Measurements from ENCODE around the gene WHAMM.
"Not testable (repeated sequence)": the region's sequence is repeated elsewhere in the genome, so short reads cannot be mapped to it uniquely, and the experiment has no call there.

WHAMM gene, protein sequence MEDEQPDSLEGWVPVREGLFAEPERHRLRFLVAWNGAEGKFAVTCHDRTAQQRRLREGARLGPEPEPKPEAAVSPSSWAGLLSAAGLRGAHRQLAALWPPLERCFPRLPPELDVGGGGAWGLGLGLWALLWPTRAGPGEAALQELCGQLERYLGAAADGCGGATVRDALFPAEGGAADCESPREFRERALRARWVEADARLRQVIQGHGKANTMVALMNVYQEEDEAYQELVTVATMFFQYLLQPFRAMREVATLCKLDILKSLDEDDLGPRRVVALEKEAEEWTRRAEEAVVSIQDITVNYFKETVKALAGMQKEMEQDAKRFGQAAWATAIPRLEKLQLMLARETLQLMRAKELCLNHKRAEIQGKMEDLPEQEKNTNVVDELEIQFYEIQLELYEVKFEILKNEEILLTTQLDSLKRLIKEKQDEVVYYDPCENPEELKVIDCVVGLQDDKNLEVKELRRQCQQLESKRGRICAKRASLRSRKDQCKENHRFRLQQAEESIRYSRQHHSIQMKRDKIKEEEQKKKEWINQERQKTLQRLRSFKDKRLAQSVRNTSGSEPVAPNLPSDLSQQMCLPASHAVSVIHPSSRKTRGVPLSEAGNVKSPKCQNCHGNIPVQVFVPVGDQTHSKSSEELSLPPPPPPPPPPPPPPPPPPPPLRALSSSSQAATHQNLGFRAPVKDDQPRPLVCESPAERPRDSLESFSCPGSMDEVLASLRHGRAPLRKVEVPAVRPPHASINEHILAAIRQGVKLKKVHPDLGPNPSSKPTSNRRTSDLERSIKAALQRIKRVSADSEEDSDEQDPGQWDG

DNA sequence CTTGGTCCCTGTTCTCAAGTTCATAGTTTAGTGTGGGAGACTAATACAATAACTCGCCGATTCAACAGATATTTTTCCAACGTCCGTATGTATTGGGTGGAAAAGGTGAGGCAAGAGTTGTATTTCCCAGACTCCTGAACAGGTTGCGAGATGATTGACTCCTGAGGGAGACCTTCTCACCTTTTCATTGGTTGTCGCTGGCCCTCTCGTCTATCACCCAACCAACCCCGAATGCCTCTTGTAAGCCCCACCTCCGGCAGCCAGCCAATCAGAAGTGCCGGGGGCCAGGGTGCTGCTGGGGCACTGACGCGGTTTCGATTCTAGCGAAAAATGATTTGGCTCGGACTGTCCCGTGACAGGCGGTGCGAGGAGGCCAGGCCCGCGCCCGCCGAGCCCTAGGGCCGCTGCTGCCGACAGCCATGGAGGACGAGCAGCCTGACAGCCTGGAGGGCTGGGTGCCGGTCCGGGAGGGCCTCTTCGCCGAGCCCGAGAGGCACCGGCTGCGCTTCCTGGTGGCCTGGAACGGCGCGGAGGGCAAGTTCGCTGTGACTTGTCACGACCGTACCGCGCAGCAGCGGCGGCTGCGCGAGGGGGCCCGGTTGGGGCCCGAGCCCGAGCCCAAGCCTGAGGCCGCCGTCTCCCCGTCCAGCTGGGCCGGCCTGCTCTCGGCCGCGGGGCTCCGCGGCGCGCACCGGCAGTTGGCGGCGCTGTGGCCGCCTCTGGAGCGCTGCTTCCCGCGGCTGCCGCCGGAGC is at the start of gene WHAMM:
Gene WHAMM, plus strand, starts transcription at position 321 of the 753 bp plus-strand sequence. Its CDS starts 99 bp downstream, at position 420.
- peak; percentile 83 to 99 (median 97) for DNase-seq

DNA sequence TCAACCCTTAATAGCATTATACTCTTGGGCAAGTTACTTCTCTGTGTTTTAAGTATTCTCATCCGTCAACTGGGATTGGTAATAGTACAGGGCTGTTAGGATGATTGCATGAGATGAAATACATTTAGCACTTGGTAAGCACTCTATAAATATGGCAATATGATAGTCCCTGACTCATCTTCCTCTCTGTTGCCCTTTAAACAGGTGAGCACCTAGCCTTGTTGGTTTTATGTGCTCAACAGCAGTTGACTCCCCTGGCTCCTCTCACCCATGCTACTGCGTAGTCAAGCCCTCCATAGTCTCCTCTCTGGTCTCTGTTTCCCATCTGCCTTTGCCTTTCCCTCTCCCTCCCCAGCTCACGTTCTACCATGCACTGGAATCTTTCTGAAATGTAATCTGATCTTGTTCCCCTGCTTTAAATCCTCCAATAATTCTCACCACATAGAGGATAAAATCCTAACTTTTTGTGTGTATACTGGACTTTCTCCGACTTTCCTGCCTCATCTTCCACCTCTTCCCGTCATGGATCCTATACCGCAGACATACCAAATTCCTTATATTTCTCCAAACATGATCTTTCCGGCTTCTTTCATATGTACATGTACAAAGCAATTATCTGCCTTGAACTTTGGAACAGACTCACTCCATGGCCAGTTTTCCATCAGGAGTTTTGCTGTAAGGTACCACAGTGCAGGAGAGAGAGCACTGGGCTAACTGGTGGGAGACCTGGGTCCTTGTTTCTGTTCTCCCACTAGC is 45.9 kb upstream of the WHAMM start:
- no peak for DNase-seq

DNA sequence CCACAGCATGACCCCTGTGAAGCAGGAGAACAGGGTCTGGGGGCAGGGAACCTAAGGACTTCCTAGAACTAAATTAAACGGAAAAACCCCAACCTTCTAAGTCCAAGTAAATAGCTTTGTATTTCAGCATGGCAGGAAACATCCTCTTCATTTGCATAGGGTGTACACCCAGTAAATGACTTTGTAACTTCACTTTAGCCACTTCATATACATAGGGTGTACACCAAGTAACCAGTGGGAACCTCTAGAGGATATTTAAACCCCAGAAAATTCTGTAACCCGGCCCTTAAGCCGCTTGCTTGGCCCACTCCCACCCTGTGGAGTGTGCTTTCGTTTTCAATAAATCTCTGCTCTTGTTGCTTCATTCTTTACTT is 45.3 kb upstream of the WHAMM start:
- DNase-seq: no peak

DNA sequence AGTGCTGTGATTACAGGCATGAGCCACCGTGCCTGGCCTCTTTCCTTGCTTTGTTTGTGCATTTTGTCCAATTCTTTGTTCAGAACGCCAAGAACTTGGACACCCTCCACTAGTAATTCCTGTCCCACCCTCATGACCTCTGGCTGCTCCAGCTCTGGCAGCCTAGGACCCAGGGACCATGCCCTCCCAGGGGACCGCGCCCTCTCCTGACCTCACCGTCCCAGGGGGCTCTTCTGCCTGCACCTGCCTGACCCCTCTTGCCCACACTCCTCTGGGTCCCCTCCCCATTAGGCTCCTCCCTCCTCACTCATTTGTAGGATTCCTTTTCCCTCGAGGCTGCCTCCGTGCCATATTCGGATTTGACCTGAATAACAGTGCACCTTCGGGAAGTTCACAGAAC is 44.7 kb upstream of the WHAMM start:
- DNase-seq: no peak

DNA sequence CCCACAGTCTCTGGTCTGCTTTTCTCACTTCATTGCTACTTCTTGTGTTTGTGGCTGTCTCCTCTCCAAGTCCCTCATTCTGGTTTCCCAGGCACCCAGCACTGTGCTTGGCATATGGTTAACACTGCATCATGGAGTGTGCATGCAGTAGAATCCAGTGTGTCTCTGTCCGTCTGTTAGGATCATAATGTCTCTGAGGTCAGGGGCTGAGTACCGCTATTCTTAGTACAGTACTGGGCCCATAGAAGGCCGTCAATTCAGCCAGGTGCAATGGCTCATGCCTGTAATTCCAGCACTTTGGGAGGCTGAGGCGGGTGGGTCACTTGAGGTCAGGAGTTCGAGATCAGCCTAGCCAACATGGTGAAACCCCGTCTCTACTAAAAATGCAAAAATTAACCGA is 43.2 kb upstream of the WHAMM start:
- not testable (repeated sequence) for DNase-seq

DNA sequence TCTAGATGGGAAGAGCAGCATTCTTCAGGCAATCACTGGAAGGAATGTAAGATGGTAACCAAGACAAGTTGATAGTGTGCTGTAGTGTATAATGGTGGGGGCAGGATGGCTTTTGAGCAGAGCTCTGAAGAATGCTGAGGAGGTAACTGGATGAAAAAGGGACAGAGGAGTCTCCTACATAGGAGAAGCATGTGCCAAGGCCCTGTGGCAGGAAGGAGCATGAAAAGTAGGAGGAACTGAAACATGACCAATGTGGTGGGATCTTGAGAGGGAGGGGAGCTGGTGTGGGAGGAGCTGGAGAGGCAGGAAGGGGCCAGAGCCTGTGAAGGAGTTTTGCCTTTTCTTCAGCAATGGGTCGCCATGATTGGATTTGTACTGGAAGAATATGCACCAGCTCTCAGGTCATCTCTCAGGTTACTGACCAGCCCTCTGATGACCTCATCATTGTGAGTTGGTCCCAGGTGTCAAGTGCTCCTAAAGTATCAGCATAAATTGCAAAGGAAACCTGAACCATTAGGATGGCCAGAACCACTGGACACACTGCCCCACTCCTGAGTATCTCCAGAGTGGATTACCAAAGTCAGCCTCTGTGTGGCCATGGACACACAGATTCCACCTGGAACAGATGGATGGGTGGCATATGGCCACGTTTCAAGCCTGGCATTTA is 42.1 kb upstream of the WHAMM start:
- DNase-seq: no peak

DNA sequence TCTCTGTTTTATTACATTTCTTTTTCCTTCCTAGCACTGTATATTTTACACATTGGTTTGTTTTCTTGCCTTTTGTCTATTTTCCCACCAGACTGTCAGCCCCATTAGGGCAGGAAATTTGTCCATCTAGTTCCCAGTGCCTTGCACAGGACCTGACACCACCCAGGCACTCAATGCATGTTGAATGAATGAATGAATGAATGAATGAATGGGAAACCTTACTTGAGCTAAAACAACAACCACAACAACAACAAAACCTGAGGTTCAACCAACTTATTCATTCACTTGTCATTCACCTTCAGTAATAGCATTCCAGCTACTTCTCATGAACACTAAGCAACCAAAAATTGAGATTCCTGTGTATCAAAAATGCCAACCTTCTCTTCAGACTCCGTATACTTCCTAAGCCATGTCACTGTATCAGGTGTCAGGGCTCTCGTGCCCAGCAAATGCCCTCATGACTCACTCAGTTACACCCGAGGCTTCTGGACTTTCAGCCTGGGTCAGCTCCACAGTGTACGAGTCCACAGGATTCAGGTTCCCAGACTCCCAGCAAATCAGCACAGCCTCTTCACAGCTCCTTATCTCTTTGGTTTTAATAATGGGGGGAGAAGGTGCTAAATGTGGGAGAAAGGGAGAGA is 40.9 kb upstream of the WHAMM start:
- DNase-seq: no peak

DNA sequence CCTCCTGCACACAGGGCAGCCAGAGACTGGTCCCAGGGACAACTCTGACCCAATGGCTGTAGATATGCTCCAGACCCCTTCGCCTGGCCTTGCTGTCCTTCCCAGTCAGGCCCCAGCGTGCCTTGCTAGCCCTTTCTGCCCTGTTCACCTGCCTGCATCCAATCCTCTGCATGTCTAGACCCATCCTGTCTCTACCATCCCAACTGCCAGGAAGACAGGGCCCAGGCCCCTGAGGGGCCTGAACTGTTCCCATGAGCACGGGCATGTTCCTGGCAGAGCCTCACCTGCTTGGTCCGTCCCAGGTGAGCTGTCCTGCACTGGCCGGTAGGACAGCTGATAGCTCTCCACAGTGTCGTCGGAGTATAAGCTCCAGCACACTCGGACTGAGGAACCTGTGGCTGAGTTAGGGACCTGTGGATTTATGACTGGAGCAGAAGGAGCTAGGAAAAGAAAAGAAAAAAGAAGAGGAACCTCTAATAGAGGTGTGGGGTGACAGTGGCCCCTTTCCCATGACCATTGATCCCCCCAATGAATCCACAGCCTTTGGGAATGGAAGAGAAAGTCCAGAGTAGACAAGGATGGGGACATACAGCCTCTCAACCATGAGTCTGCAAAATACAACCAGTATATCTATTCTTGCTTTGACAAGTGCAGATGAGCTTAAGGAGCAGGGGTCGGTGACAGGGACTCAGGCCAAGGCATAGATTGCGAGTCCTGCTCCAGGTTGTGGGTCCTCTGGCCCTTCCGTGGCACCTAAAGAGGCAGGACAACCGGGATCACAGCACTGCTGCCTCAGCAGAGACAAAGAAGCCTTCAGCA is 37.4 kb upstream of the WHAMM start:
- no peak for DNase-seq

DNA sequence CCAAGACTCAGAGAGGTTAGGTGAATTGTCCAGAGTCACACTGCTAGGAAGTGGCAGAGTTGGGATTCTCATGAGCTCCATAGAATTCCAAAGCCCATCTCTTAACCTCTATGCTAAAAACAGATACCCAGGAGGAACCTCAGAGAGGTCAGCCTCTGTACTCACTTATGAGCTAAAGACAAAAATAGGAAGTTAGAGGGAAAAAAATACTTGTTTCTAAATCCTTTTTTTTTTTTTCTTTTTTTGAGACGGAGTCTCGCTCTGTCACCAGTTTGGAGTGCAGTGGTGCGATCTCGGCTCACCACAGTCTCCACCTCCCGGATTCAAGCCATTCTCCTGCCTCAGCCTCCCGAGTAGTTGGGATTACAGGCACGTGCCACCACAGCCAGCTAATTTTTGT is 34.9 kb upstream of the WHAMM start:
- no peak for DNase-seq

DNA sequence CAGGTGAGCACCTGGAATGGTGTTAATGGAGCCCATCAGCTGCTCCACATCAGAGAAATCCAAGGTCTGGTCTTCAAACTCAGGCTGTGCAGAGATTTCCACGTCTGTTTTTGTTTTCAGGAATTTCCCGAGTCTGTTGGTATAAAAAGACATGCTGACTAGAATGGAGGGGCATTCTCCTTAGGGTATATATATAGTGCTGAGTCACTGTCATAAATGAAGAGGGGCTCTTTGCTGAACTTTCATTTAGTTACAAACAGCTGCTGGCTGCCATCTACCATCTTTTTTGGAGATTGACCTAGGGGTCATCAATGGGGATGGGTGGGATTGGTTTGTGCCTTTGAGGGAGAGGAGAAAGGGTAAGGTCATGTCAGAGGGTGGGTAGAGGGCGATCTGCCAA is 30.7 kb upstream of the WHAMM start:
- DNase-seq: no peak

DNA sequence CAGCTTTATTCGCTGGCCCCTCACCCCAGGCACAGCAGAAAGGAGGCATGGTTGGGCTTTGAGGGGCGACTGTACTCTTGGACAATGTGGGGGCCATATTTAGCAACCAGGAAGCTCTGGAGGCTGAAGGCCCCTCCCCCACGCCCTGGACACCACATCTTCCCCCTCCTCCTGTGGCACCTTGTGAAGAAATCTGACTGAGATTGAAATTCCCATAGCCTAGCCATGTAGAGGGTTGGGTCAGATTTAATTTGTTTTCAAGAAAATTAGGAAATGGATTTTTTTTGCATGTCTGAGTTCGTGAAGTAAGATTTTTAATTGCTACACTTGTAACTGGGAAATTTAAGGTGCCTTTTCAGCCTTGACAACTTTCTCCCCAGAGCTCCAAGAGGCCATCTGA is 28.1 kb upstream of the WHAMM start:
- no peak for DNase-seq

DNA sequence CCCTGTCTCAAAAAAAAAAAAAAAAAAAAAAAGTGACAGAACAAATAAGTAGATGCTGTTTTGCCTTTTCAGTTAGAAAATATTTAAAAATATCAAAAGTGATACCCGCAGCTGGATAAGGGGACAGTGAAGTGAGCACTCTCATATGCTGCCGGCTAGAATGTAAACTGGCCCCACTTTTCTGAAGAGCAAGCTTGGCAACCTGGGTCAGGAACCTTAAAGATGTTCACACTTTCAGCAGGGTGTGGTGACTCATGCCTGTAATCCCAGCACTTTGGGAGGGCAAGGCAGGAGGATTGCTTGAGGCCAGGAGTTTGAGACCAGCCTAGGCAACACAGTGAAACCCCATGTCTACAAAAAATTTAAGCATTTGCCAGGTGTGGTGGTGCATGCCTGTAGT is 20.9 kb upstream of the WHAMM start:
- DNase-seq: no peak

DNA sequence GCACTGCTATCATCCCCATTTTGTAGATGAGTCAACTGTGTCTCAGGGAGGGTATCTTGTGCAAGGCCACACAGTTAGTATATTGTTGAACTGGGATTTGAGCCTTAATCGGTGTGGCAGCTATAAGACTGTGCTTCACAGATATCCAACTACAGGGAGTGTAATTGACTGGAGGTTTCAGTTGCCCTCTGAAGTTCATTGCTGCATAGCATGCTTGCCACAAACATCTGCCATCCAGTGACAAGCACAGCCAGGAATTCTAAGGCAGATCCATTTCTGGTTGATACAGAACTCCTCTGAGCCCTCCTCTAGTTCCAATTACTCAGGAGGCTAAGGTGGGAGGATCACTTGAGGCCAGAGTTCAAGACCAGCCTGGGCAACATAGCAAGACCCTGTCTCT is 19.9 kb upstream of the WHAMM start:
- no peak for DNase-seq

DNA sequence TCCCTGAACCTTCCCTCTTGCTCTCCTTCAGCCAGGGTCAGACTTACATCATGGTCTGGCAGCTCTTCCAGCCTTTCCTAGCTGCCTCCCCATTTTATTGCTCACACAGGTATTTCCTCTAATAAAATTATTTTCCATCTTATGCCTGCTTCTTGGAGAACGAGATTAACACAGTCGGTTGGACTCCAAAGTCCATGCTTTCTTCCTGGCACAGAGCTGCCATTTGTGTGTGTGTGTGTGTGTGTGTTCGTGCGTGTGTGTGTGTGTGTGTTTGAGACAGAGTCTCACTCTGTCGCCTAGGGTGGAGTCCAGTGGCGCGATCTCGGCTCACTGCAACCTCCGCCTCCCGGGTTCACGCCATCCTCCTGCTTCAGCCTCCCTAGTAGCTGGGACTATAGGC is 19.1 kb upstream of the WHAMM start:
- no peak for DNase-seq

DNA sequence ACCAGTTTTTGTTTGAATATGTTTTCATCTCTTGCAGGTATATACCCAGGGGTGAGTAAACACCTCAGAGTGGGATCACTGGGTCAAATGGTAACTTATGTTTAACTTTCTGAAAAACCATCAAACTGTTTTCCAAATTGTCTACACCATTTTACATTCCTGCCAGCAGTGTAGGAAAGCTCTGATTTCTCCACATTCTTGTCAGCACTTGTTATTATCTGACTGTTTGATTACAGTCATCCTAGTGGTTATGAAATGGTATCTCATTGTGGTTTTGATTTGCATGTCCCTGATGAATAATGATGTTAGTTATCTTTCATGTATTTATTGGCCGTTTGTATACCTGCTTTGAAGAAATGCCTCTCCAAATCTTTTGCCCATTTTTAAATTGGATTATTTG is 17.4 kb upstream of the WHAMM start:
- DNase-seq: no peak

DNA sequence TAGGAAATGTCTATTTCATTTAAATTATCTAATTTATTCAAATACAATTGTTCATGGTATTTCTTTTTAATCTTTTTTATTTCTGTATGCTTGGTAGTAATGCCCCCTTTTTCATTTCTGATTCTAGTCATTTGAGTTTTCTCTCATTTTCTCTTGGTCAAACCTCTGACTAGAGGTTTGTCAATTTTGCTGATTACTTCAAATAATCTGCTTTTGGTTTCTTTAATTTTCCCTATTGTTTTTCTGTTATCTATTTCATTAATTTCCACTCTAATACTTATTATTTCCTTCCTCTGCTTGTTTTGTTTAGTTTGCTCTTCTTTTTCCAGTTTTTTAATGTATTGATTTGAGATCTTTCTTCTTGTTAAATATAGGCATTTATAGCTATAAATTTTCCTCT is 15.7 kb upstream of the WHAMM start:
- DNase-seq: no peak

DNA sequence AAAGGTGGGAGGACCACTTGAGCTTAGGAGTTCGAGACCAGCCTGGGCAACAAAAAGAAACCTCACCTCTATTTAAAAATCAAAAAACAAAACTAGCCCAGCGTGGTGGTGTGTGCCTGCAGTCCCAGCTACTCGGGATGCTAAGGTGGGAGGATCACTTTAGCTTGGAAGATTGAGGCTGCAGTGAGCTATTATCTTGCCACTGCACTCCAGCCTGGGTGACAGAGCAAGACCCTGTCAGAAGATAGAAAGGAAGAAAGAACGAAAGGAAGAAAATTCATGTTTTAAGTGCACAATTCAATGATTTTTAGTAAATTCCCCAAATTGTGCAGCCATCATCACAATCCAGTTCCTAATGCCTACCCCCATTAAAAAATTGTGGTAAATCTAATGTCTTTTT is 11.3 kb upstream of the WHAMM start:
- no peak for DNase-seq

DNA sequence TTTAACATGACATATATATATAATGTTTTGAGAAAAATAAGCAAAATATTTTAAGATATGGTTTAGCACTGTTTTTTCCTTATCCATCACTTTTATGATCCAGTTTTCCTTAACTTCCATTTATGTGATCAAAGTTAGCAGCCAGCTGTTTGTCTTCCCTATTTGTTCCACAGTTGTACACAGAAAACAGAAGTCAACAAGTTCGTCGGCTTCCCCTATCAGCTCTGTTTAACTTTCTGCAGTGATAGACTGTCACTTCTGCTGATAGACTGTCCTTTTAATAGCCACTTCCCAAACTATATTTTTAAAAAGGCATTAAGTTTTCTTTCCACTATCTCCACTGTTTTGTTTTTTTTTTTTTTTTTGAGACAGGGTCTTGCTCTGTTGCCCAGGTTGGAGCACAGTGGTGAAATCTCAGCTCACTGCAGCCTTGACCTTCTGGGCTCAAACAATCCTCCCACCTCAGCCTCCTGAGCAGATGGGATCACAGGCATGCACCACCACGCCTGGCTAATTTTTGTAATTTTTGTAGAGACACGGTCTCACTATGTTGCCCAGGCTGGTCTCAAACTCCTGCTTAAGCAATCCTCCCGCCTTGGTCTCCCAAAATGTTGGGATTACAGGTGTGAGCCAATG is 10.8 kb upstream of the WHAMM start:
- no peak for DNase-seq

DNA sequence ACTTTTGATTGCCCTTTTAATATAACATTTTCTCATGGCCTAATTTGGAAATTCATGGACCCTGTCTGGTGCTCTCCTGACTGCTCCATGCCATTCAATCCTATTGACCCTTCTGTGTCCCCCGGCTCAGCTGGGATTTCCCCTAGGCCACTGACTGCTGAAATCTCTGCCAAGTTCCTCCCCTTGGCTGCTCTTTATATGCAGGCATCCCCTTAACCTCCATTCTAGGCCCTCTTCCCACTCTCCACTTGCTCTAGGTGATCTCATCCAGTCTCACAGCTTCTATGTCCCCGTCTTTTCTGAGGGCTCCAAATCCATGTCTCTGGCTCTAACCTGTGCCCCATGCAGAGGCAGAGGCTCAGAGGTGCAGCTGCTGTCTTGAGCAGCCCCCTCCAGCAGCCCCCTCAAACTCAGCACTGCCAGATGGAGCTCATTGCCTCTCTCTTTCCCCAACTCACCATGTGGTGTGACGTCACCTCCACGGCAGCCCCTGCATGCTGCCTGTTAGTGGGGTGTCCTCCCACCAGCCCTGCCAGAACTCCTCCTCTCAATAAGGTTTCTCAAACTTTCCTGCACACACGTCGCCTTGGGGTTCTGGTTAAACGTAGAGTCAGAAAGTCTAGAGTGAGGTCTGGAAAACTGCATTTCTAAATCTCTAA is 10.1 kb upstream of the WHAMM start:
- no peak for DNase-seq
